GM18517 (cell line): ENCODE measurements around the gene EMP2.

ENCODE experiments used
- ATAC-seq: cut with Tn5 transposase; IDR thresholded peaks from one replicate; pipeline ENCODE4 v1.9.1; 2021; ENCODE audit warnings: mild to moderate bottlenecking, moderate library complexity; ENCODE audit not compliant: unreplicated experiment

The EMP2 gene

DNA sequence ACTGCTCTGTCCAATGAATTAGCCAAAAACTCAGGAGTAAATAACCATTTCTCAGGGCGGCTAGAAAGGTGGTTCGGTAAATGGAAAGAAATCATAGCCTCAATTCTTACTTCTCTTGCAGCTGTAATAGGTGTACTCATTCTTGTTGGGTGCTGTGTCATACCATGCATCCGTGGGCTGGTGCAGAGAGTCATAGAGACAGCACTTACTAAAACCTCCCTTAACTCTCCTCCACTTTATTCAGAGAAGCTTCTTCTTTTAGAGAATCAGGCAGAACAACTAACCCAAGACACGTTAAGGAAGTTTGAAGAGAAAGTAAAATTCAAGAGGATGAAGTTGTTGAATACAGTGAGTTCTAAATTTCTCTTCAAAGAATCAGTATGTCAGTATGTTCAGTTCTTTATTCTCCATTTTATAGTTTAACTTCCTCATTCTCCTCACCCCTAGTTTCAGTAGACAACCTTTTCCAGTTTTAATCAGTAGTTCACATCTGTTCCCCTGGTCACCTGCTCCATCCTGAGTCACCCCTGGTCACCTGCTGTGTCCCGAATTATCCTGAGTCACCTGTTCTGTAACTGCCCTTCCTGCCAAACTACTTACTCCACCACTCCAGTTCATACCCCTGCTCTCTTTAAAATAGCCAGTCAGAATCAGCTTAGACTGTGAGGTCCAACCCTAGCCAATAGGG lies 85.9 kb downstream of the EMP2 start:
- ATAC-seq = no peak

DNA sequence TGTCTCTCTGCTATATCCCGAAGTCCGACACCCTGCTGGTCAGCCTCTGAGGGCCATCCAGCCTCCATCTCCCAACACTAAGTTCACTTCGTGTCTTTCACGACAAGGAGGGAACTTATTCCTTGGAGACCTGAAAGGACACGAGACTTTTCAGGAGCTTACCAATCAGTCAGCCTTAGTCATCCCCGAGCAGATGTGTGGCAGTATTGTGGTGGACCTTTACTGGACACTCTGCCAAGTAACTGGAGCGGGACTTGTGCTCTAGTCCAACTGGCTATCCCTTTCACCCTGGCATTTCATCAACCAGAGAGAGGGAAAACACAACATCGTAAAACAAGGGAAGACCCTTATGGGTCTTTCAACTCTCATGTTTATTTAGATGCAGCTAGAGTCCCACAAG lies 87.1 kb downstream of the EMP2 start:
- ATAC-seq = no peak

GRCh38 chr16:10490141-10490540 lies 90.3 kb downstream of the EMP2 start:
- no peak for ATAC-seq

GRCh38 chr16:10485698-10486382 lies 94.6 kb downstream of the EMP2 start:
- no peak for ATAC-seq

DNA sequence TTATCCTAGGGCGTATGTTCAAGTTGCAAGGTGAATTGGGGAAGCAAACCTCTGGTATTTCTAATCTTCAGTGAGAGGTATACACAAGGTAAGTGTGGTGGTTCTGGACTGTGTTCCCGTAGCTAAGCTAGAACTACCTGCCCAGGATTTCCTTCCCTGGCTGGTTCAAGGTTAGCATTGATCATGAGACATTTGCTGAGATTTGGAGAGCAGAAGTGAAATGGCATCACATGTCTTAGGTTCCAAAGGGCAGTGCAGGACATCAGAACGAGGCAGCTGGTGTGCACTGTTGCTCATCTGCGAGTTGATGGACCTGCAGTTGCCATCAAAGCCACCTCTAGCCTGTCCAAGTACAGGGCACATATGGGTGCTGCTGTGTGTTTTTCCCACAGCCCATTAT lies 95.2 kb downstream of the EMP2 start:
- ATAC-seq = no peak

GRCh38 chr16:10480151-10480550 lies 100.2 kb downstream of the EMP2 start:
- no peak for ATAC-seq
